Thoracic aorta (tissue), 2 donors: ENCODE measurements around the gene CYP27C1. TPM values are rescaled to one million over a fixed set of nuclear protein-coding genes. Genes with fewer than 3 reads are reported as not detected.

Experiments
- ATAC-seq: fragments of 150-250 bp; one replicate; pipeline ENCODE4 v1.8.0; 2017; ENCODE audit warnings: low read depth; ENCODE audit not compliant: insufficient number of reproducible peaks, low FRiP score
- DNase-seq: peaks from one replicate; pipeline ENCODE4 v3.0.0-alpha.2; 2020; ENCODE audit warnings: low spot score
- H3K27ac ChIP-seq, 2 donors: fragments of 200-600 bp; sonication (generic); 1 replicate in 1 of 2; 2 replicates in 1 of 2; pipeline ENCODE4 v1.5.1; 2016; ENCODE audit warnings: mild to moderate bottlenecking in 2 of 2, moderate library complexity in 2 of 2
- H3K27me3 ChIP-seq: fragments of 200-600 bp; sonication (generic); replicated peaks from 2 replicates; pipeline ENCODE4 v1.6.0; 2016; ENCODE audit warnings: mild to moderate bottlenecking; ENCODE audit not compliant: insufficient read depth
- H3K36me3 ChIP-seq: fragments of 200-600 bp; sonication (generic); one replicate; pipeline ENCODE4 v1.5.1; 2016
- H3K4me1 ChIP-seq, 2 donors: fragments of 200-600 bp; sonication (generic); 1 replicate in 1 of 2; 2 replicates in 1 of 2; pipeline versions ENCODE4 v1.5.1 to v1.6.0; 2016; ENCODE audit warnings: low read depth in 2 of 2, mild to moderate bottlenecking in 1 of 2; ENCODE audit not compliant: control insufficient read depth in 1 of 2
- H3K4me3 ChIP-seq: fragments of 200-600 bp; sonication (generic); 2 replicates; pipeline ENCODE4 v1.5.1; 2016; ENCODE audit warnings: mild to moderate bottlenecking
- H3K9me3 ChIP-seq: fragments of 200-600 bp; sonication (generic); 2 replicates; pipeline ENCODE4 v1.5.1; 2016
- CTCF ChIP-seq: fragments of 200-600 bp; sonication (generic); IDR thresholded peaks from one replicate; pipeline ENCODE4 v1.5.1; 2019; ENCODE audit warnings: antibody characterized with exemption
- total RNA-seq, 2 donors: library from RNA; depleted of rRNA; stranded (reverse); fragments of >200 nt; gene quantifications; one replicate each; pipeline versions ENCODE4 v1.1.0 to v1.2.3, GENCODE V29; 2016

CYP27C1 gene
- total RNA-seq, 2 donors from 2014 or later = 0.35 TPM; not detected in 1

- H3K27ac ChIP-seq = no peak overlapping the region
- no peaks in the 10 kb centered on the region for H3K36me3 ChIP-seq
- H3K27me3 ChIP-seq = no peaks in the 10 kb centered on the region
- H3K4me3 ChIP-seq = no peak overlapping the region
- H3K9me3 ChIP-seq = no peaks in the 10 kb centered on the region
- H3K4me1 ChIP-seq = no peaks in the 10 kb centered on the region
- DNase-seq = no peak
- no peak for TF ChIP-seq CTCF
- ATAC-seq = no peak
These were observed 82.4 kb downstream of the CYP27C1 start for GRCh38 chr2:127137741-127138140.

DNA sequence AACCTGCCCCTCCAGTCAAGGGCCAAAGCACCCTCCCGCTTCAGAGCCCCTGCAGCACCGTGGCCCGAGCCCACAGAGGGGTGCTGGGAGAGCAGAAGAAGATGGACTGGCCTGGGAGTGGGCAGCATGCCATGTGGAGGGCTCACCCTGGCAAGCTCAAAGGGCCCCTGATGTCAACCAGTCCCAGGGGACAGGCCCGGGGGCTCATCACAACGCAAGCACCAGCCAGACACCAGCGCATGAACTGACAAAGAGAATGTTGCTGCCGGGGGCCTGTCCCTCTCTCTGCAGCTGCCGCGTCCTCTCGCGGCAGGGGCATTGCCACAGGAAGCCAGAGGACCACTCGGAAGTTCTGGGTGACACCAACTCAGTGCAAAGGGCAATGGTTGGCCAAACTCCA, 82.9 kb downstream of the CYP27C1 start:
- no peak overlapping the region for H3K4me3 ChIP-seq
- H3K27me3 ChIP-seq = no peaks in the 10 kb centered on the region
- no peaks in the 10 kb centered on the region for H3K9me3 ChIP-seq
- ATAC-seq (no peak), DNase-seq (no peak)
- no peak for TF ChIP-seq CTCF
- H3K36me3 ChIP-seq = no peaks in the 10 kb centered on the region
- H3K27ac ChIP-seq = no peak overlapping the region
- no peaks in the 10 kb centered on the region for H3K4me1 ChIP-seq

- H3K36me3 ChIP-seq = no peaks in the 10 kb centered on the region
- H3K27me3 ChIP-seq = no peaks in the 10 kb centered on the region
- no peak for TF ChIP-seq CTCF
- no peak overlapping the region for H3K27ac ChIP-seq
- DNase-seq (no peak), ATAC-seq (no peak)
- H3K9me3 ChIP-seq = no peaks in the 10 kb centered on the region
- no peaks in the 10 kb centered on the region for H3K4me1 ChIP-seq
- H3K4me3 ChIP-seq = no peak overlapping the region
These were observed 85.0 kb downstream of the CYP27C1 start for GRCh38 chr2:127134833-127135830.

GRCh38 chr2:127134235-127134634, 85.9 kb downstream of the CYP27C1 start:
- H3K27me3 ChIP-seq = no peaks in the 10 kb centered on the region
- no peak overlapping the region for H3K27ac ChIP-seq
- H3K9me3 ChIP-seq = no peaks in the 10 kb centered on the region
- no peak for TF ChIP-seq CTCF
- ATAC-seq (no peak), DNase-seq (no peak)
- H3K36me3 ChIP-seq = no peaks in the 10 kb centered on the region
- no peak overlapping the region for H3K4me3 ChIP-seq
- H3K4me1 ChIP-seq = no peaks in the 10 kb centered on the region

Other genes starting within 250 kb of the CYP27C1 start
- gene BIN1, start 113.1 kb downstream of the CYP27C1 start, total RNA-seq = 10 to 100 TPM; 24.9 to 30.1 TPM
- 10 to 100 TPM; 36.7 to 63.7 TPM for gene ERCC3, start 73.8 kb upstream of the CYP27C1 start, total RNA-seq
- gene MAP3K2, start 167.7 kb upstream of the CYP27C1 start, total RNA-seq = 100 to 1,000 TPM in 1 of 2 donors, 10 to 100 TPM in 1; 67.9 to 107 TPM
- not detected for gene PROC, start 198.1 kb upstream of the CYP27C1 start, total RNA-seq